ENCODE measurements around the gene AGR2. TPM values are rescaled to one million over a fixed set of nuclear protein-coding genes. Genes with fewer than 3 reads are reported as not detected.

Gene AGR2
- total RNA-seq, 1 experiment from 2014 or later: 147 TPM

GRCh38 chr7:16759840-16760239 lies 45.0 kb downstream of the AGR2 start:
- DNase-seq (ENCODE audit: low read depth, low spot score) (no peak), ATAC-seq (no peak)
- Histone ChIP-seq H3K9me3 (ENCODE audit: control insufficient read depth, insufficient read depth, low read depth, low read length) (no peaks in the 10 kb centered on the region), H3K4me3 (ENCODE audit: low read depth in 2 of 2, low read length in 2 of 2) (no peak overlapping the region), H3K4me1 (ENCODE audit: control insufficient read depth, insufficient read depth, low read length) (peaks cover 18% of the 10 kb centered on the region), H3K27me3 (ENCODE audit: control insufficient read depth, insufficient read depth, low read length) (no peaks in the 10 kb centered on the region), H3K27ac (ENCODE audit: low read length) (no peak overlapping the region), H3K36me3 (ENCODE audit: control insufficient read depth, insufficient read depth, low read length) (no peaks in the 10 kb centered on the region)
- ChIA-PET CTCF (no interaction called here), POLR2A (no interaction called here)
- no TSS peak for BruUV-seq (replicated peaks)
- in situ Hi-C loops (cut with HindIII; ENCODE audit: low pct_unique_long_range_greater_than_20kb, low sequenced_read_pairs): no loop called here
- TF ChIP-seq CTCF (IDR thresholded peaks at IDR 0.05) (no peak), POLR2AphosphoS5 (IDR thresholded peaks at IDR 0.05; ENCODE audit: low read depth, low read length) (no peak), REST (IDR thresholded peaks at IDR 0.05; ENCODE audit: insufficient read depth in 1 of 2, low read depth in 2 of 2, low read length in 1 of 2) (no peak), TCF7L2 (IDR thresholded peaks at IDR 0.05; ENCODE audit: low read depth, low read length) (no peak), SIN3A (IDR thresholded peaks at IDR 0.05; ENCODE audit: borderline replicate concordance, insufficient read depth, low read depth, low read length) (no peak)
- intact Hi-C loops (cut with micrococcal nuclease; ENCODE audit: unreplicated experiment): no loop called here

- H3K27me3 ChIP-seq (ENCODE audit: control insufficient read depth, insufficient read depth, low read length): no peaks in the 10 kb centered on the region
- no peak for DNase-seq (ENCODE audit: low read depth, low spot score)
- TF ChIP-seq POLR2AphosphoS5 (IDR thresholded peaks at IDR 0.05; ENCODE audit: low read depth, low read length): no peak
- TF ChIP-seq SIN3A (IDR thresholded peaks at IDR 0.05; ENCODE audit: borderline replicate concordance, insufficient read depth, low read depth, low read length): no peak
- TF ChIP-seq CTCF (IDR thresholded peaks at IDR 0.05): no peak; the same call in 1 of the 2 replicates
- no peak for TF ChIP-seq REST (IDR thresholded peaks at IDR 0.05; ENCODE audit: insufficient read depth in 1 of 2, low read depth in 2 of 2, low read length in 1 of 2)
- no peak for TF ChIP-seq TCF7L2 (IDR thresholded peaks at IDR 0.05; ENCODE audit: low read depth, low read length)
- no TSS peak for BruUV-seq (replicated peaks)
- no peak overlapping the region for H3K4me3 ChIP-seq (ENCODE audit: low read depth in 2 of 2, low read length in 2 of 2)
- in situ Hi-C loops (cut with HindIII; ENCODE audit: low pct_unique_long_range_greater_than_20kb, low sequenced_read_pairs) (no loop called here), intact Hi-C loops (cut with micrococcal nuclease; ENCODE audit: unreplicated experiment) (no loop called here)
- peaks cover 18% of the 10 kb centered on the region for H3K4me1 ChIP-seq (ENCODE audit: control insufficient read depth, insufficient read depth, low read length)
- H3K36me3 ChIP-seq (ENCODE audit: control insufficient read depth, insufficient read depth, low read length): no peaks in the 10 kb centered on the region
- H3K9me3 ChIP-seq (ENCODE audit: control insufficient read depth, insufficient read depth, low read depth, low read length): no peaks in the 10 kb centered on the region
- no peak for ATAC-seq
- ChIA-PET POLR2A (interaction anchor here (0.7 kb wide), 1 partner anchor 22 kb away, joined by 4 read pairs; no protein-coding TSS in a partner anchor), CTCF (no interaction called here)
- no peak overlapping the region for H3K27ac ChIP-seq (ENCODE audit: low read length)
Observed at GRCh38 chr7:16758631-16759611, 45.9 kb downstream of the AGR2 start.

Data from Panc1 (cell line).